ENCODE results near the gene PARN. TPM values are rescaled to one million over a fixed set of nuclear protein-coding genes. Genes with fewer than 3 reads are reported as not detected.

PARN gene
- 19.1 and 19.3 TPM in 2 replicates for total RNA-seq

GRCh38 chr16:14629919-14630619 lies at the start of gene PARN:
TSS of gene PARN (minus strand) at chr16:14630260. CDS start at chr16:14630125, 135 bp downstream.

GRCh38 chr16:14632693-14633569 lies 2.9 kb upstream of the PARN start, which contains the start of gene BFAR:
TSS of gene BFAR (plus strand) at chr16:14632951. CDS start at chr16:14644347, 11,396 bp downstream.

Other genes starting within 250 kb of the PARN start
- 72.3 and 81.8 TPM in 2 replicates for gene BFAR, start 2.7 kb upstream of the PARN start, total RNA-seq
- gene PLA2G10, start 64.0 kb upstream of the PARN start, total RNA-seq = not detected in 2 replicates
- 0.11 and 0.52 TPM in 2 replicates for gene NPIPA3, start 73.2 kb upstream of the PARN start, total RNA-seq
- 0.11 and 0.34 TPM in 2 replicates for gene NPIPA2, start 112.3 kb upstream of the PARN start, total RNA-seq
- 70.0 and 111 TPM in 2 replicates for gene NOMO1, start 203.5 kb upstream of the PARN start, total RNA-seq